Smooth muscle cell (in vitro differentiated cells): ENCODE results near the gene DLG2. TPM values are rescaled to one million over a fixed set of nuclear protein-coding genes. Genes with fewer than 3 reads are reported as not detected.

Experiments
- DNase-seq: peaks from one replicate; lab custom pipeline; 2025; ENCODE audit not compliant: unreplicated experiment; lab: John Stamatoyannopoulos, UW
- H2AFZ ChIP-seq: fragments of 200-600 bp; sonication (generic); 2 replicates; pipeline ENCODE4 v1.6.0; 2016; ENCODE audit warnings: antibody characterized with exemption, low read depth, mild to moderate bottlenecking
- H3F3A ChIP-seq: fragments of 200-600 bp; sonication (generic); 2 replicates; pipeline ENCODE4 v1.6.0; 2017; ENCODE audit warnings: antibody characterized with exemption, low read depth
- H3K27ac ChIP-seq: fragments of 200-600 bp; sonication (generic); 2 replicates; pipeline ENCODE4 v1.5.1; 2016; ENCODE audit warnings: low read depth, mild to moderate bottlenecking
- H3K27me3 ChIP-seq: fragments of 200-600 bp; sonication (generic); 2 replicates; pipeline ENCODE4 v1.6.1; 2016; ENCODE audit warnings: low read depth, mild to moderate bottlenecking
- H3K36me3 ChIP-seq: fragments of 200-600 bp; sonication (generic); 2 replicates; pipeline ENCODE4 v1.5.1; 2016; ENCODE audit warnings: low read depth
- H3K4me1 ChIP-seq: fragments of 200-600 bp; sonication (generic); 2 replicates; pipeline ENCODE4 v1.5.1; 2016; ENCODE audit warnings: low read depth
- H3K4me2 ChIP-seq: fragments of 200-600 bp; sonication (generic); 2 replicates; pipeline ENCODE4 v1.6.0; 2016; ENCODE audit warnings: mild to moderate bottlenecking
- H3K4me3 ChIP-seq: fragments of 200-600 bp; sonication (generic); 2 replicates; pipeline ENCODE4 v1.5.1; 2016; ENCODE audit warnings: mild to moderate bottlenecking
- H3K79me2 ChIP-seq: fragments of 200-600 bp; sonication (generic); 2 replicates; pipeline ENCODE4 v1.6.0; 2016; ENCODE audit warnings: low read depth, mild to moderate bottlenecking
- H3K9ac ChIP-seq: fragments of 200-600 bp; sonication (generic); 2 replicates; pipeline ENCODE4 v1.6.0; 2016; ENCODE audit warnings: low read depth
- H3K9me3 ChIP-seq: fragments of 200-600 bp; sonication (generic); replicated peaks from 2 replicates; pipeline ENCODE4 v1.5.1; 2016; ENCODE audit warnings: low read depth
- H4K20me1 ChIP-seq: fragments of 200-600 bp; sonication (generic); 2 replicates; pipeline ENCODE4 v1.6.0; 2016; ENCODE audit warnings: low read depth
- WGBS: methylation state at CpG from one replicate; pipeline ENCODE4 v1.1.7; 2016; ENCODE audit warnings: low lambda C conversion rate; 5-methylcytosine and 5-hydroxymethylcytosine counted together
- polyA plus RNA-seq: library from polyadenylated mRNA; unstranded; fragments of >200 nt; fragmentation: Nextera tagmentation; extraction: Ambion mirVana; gene quantifications from 2 replicates; pipeline ENCODE4 v1.2.1, GENCODE V29; 2016
- total RNA-seq: library from RNA; depleted of rRNA; stranded (reverse); fragments of >200 nt; gene quantifications from 2 replicates; pipeline ENCODE4 v1.2.3, GENCODE V29; 2014
- TF ChIP-seq, protein P1 (sequence below): fragments of 200-600 bp; sonication (generic); IDR thresholded peaks from 2 replicates; pipeline ENCODE4 v1.5.1; 2017; ENCODE audit warnings: borderline replicate concordance, mild to moderate bottlenecking, antibody characterized with exemption; ENCODE audit not compliant: insufficient read depth, poor library complexity, severe bottlenecking

DLG2 gene
- total and polyA plus RNA-seq, 2 experiments from 2014 or later = 0.74 to 1.1 TPM

DNA sequence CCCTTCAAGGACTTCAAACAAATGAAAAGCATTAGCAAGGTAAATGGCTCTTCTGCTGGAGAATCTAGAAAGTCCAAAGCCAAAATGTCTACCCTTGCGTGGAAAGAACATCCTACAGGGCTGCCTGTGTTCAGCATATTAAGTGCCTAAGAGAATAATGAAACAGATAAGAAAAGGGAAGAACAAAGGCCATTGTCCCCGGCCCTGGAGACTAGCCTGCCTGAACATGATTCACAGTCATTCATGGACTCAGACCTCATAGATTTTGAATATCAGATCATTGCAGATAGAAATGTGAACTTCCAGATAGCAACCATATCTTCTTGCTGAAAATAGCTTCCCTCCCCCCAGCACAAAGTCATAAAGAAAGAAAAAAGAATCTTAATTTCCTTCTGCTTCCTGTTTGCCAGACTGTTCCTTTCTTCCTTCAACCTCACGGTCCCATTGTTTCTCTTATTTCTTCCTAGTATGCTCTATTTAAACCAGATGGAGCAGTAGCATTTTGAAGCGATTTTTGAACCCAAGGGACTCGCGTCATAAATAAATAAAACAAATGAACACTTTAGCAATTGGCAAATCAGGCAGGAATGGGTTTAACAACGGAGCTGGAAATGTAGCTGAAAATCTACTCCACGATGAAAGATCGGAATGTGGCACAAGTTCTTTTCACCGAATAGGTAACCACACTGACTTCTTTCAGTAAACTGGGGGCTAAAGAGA is 1932.8 kb downstream of the DLG2 start:
- Histone ChIP-seq H3K9me3 (no peaks in the 10 kb centered on the region), H3K4me2 (no peak overlapping the region), H2AFZ (no peak overlapping the region), H3K27me3 (no peaks in the 10 kb centered on the region), H3K9ac (no peak overlapping the region), H3K79me2 (no peaks in the 10 kb centered on the region), H3K27ac (no peak overlapping the region), H3K36me3 (no peaks in the 10 kb centered on the region), H3F3A (no peaks in the 10 kb centered on the region), H3K4me1 (peaks cover 5% of the 10 kb centered on the region), H3K4me3 (no peak overlapping the region), H4K20me1 (no peaks in the 10 kb centered on the region)
- no peak for DNase-seq
- WGBS = 88% methylated on average over 10 of the region's 10 CpGs
- TF ChIP-seq, protein P1, sequence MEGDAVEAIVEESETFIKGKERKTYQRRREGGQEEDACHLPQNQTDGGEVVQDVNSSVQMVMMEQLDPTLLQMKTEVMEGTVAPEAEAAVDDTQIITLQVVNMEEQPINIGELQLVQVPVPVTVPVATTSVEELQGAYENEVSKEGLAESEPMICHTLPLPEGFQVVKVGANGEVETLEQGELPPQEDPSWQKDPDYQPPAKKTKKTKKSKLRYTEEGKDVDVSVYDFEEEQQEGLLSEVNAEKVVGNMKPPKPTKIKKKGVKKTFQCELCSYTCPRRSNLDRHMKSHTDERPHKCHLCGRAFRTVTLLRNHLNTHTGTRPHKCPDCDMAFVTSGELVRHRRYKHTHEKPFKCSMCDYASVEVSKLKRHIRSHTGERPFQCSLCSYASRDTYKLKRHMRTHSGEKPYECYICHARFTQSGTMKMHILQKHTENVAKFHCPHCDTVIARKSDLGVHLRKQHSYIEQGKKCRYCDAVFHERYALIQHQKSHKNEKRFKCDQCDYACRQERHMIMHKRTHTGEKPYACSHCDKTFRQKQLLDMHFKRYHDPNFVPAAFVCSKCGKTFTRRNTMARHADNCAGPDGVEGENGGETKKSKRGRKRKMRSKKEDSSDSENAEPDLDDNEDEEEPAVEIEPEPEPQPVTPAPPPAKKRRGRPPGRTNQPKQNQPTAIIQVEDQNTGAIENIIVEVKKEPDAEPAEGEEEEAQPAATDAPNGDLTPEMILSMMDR = no peak

- Histone ChIP-seq H2AFZ (no peak overlapping the region), H3K79me2 (no peaks in the 10 kb centered on the region), H3K9me3 (no peaks in the 10 kb centered on the region), H4K20me1 (no peaks in the 10 kb centered on the region), H3K4me1 (peaks cover 5% of the 10 kb centered on the region), H3K4me3 (no peak overlapping the region), H3K27ac (no peak overlapping the region), H3K4me2 (no peak overlapping the region), H3K9ac (no peak overlapping the region), H3K27me3 (no peaks in the 10 kb centered on the region), H3F3A (no peaks in the 10 kb centered on the region), H3K36me3 (no peaks in the 10 kb centered on the region)
- TF ChIP-seq, protein P1 = no peak
- WGBS = 66% methylated on average over 8 of the region's 8 CpGs
- no peak for DNase-seq
Measured at GRCh38 chr11:83693306-83693992, 1933.7 kb downstream of the DLG2 start.

DNA sequence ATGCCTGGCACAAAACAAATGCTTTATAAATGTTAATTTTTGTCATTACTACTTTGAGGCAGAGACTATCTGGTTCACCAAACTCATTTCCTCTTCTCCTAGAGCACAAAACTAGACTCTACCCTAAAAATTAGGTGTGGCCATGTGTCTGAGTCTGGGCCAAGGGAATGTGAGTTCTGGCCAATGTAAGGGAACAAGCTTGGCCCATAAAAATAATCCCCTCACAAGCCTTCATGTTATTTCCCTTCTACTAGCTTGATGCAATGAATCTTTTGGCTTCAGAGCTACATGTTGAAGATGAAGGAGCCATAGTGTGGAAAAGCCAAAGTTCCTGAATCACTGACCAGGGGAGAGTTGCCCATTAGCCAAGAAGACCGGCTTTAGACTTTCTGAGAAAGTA is 1934.5 kb downstream of the DLG2 start:
- Histone ChIP-seq H3K4me2 (no peak overlapping the region), H3K79me2 (no peaks in the 10 kb centered on the region), H4K20me1 (no peaks in the 10 kb centered on the region), H3K9ac (no peak overlapping the region), H3K9me3 (no peaks in the 10 kb centered on the region), H3K27ac (no peak overlapping the region), H3K36me3 (no peaks in the 10 kb centered on the region), H3K27me3 (no peaks in the 10 kb centered on the region), H2AFZ (no peak overlapping the region), H3F3A (no peaks in the 10 kb centered on the region), H3K4me1 (peaks cover 5% of the 10 kb centered on the region), H3K4me3 (no peak overlapping the region)
- DNase-seq = no peak
- WGBS = 89% methylated on average over 1 of the region's 1 CpG
- TF ChIP-seq, protein P1 = no peak
